HG02938 (cell line): ENCODE data around the gene FOXO3.

Source experiments
- ATAC-seq: cut with Tn5 transposase; IDR thresholded peaks from one replicate; pipeline ENCODE4 v1.9.1; 2021; ENCODE audit warnings: mild to moderate bottlenecking, moderate library complexity; ENCODE audit not compliant: unreplicated experiment

The FOXO3 gene

DNA sequence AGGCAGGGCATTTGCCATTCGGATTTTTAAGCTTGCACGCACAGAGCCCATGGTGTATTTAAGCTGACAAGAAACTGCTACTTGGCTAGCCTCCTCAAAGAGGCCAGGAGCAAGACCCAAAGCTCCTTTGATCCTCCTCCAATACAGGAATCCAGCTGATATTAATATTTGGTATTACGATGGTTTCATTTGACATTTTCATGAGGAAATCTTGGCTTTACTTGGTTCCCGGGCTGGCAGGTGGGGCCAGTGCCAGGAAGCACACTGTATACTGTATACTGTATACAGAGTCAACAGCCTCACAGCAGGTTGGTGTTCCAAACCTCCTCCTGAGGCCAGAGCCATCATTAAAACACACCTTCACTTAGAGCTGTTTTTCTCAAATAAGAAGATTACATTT is 149.3 kb downstream of the FOXO3 start:
- ATAC-seq, result no peak

- ATAC-seq, result no peak
Measured at GRCh38 chr6:108710551-108710950, 149.8 kb downstream of the FOXO3 start.

- no peak for ATAC-seq
Measured at GRCh38 chr6:108711071-108711470, 150.4 kb downstream of the FOXO3 start.

DNA sequence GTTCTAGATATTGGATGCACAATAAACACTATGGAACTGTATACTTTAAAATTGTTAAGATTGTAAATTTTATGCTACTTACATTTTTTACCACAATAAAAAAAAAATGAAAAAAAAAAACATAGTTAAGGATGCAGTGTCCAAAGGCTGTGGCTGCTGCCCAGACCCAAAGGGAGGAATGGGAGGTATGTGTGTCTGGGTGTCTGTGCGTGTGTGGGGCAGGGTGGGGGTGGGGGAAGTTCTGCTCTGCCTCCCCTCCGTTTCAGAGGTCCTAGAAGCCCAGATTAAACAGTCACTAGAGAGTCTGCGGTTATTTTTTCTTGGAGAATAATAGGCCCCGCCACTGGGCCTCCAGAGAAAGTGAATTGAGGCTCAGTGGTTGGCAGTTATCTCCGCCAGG is 151.1 kb downstream of the FOXO3 start:
- no peak for ATAC-seq

GRCh38 chr6:108712946-108713345 is 152.2 kb downstream of the FOXO3 start:
- no peak for ATAC-seq

DNA sequence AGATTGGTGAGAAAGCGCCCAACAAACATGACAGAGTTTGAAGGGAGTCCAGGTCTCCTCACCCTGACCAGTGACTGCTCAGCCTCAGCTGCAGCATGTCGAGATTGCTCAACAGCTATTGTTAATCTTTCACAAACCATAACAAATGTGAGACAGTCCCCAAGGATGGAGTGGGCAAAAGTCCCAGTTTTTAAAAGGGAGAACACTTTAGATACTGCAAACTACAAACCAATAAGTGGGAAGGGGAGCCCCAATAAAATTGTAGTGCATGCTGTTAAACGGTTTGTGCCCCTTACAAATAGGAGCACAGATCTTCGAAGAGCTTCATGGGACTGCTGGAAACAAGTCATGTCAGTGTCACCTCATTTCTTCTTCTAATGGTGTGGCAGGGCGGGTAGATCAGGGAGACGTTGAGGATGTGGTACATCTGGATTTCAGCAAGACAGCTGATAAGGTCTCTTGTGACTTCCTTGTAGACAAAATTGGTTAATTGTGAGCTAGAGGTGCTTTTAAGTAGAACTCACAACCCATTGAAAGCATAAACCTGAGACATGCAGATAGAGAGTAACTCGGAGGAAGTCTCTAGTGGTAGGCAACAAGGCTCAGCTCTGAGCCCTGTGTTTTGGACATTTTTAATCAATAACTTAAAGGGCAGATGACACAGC is 153.5 kb downstream of the FOXO3 start:
- ATAC-seq, result no peak

DNA sequence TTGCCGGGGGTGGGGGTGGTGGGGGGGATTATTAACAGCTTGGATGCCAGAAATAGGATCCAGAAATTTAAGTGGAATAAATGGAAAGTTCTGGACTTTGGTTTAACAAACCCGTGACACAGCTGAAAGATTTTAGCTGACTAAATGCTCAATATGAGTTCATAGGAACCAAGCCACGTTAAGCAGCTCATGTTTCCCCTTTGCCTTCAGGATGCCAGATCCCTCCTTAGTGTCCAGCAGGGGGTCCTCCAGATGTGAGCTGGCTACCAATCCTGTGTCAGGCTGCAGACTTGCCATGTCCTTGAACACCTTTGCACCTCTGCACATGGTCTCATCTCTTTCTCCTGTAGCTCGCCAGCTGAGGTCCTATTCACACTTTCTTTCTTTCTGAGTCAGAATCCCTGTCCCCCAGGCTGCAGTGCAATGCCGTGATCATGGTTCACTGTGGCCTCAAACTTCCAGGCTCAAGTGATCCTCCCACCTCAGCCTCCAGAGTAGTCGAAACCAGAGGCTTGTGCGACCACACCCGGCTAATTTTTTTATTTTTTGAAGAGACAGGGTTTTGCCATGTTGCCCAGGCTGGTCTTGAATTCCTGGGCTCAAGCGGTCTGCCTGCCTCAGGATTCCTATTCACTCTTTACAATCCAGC is 154.2 kb downstream of the FOXO3 start:
- no peak for ATAC-seq

GRCh38 chr6:108715832-108716231 is 155.1 kb downstream of the FOXO3 start:
- ATAC-seq, result no peak

DNA sequence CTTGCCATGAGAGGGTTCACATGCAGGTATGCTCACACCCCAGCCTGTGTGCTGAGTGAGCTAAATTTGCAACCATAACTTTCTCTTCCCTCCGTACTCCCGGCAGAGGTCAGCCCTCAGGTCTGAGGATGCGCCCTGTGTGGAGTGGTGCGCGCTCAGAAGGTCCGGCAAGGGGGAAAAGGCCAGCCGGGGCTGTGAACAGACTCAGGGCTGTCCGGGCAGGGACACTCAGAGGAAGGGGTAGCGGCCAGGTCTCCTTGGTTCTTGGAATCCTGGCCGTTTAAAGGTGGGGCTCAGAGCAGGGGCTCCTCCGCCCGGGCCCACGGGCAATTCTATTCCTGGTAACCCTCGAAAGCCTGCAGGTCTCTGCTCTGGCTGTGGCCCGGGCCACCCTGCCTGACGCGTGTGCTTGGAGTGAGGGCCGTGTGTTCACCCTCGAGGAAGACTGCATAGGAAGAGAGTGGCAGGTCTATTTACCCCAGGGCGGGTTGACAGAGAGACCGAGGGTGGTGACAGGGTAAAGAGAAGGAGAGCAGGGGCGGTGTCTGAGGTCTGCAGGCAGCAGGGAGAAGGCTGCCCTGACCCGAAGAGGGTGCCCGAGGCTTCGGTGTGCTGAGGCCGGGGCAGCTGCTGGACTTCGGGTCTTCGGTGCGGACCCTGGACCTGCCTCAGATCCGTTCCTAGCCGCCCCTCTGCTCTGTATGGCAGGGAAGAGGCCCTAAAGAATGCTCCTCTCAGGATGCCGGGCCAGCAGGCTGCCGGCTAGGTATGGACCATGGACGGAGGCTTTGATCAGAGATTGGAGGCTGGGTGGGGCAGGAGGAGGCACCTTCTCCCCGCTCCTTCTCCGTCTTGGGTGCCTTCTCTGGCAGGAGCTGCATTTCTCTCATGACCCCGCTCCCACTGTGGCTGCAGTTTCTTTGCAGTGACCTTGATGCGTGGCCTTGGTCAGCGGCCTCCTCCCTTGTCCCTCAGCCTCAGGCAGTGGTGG is 156.4 kb downstream of the FOXO3 start:
- no peak for ATAC-seq

- no peak for ATAC-seq
Measured at GRCh38 chr6:108719477-108719876, 158.8 kb downstream of the FOXO3 start.

DNA sequence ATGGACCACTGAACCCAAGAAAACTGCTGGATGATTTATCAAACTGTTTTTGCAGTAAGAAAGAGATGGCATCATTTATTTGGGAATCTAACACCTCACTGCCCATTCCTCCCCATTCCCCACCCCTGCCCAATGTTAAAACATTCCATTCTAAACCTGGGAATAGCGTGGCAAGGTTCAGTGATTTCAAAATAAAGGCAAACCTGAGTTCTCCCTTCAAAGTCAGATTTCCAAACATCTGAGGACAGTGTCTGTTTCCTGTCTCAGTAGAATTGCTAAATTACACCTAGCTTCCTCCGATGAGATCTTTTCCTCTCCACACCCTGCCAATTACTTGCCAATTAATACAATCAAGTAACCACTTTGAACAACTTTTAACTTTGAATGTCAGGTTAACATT is 160.1 kb downstream of the FOXO3 start:
- no peak for ATAC-seq

DNA sequence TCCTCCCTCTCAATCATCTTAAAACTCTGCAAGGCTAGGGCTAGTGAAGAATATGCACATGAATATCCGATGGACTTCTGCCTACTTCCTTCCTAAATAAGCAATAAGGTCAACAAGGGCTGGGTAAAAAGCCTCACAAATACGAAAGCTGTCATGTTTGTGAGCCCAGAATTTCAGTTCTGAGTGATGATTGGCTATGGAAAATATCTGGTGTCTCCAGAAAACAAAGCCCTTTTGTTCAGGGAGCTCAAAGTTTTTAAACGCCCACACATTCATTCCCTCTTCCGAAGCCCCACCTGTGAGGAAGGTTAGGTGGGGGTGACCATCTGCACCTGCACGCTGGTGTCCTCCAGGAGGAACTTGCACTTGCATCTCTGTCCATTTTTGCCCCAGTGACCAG is 160.6 kb downstream of the FOXO3 start:
- no peak for ATAC-seq

GRCh38 chr6:108723594-108723993 is 162.9 kb downstream of the FOXO3 start:
- no peak for ATAC-seq

DNA sequence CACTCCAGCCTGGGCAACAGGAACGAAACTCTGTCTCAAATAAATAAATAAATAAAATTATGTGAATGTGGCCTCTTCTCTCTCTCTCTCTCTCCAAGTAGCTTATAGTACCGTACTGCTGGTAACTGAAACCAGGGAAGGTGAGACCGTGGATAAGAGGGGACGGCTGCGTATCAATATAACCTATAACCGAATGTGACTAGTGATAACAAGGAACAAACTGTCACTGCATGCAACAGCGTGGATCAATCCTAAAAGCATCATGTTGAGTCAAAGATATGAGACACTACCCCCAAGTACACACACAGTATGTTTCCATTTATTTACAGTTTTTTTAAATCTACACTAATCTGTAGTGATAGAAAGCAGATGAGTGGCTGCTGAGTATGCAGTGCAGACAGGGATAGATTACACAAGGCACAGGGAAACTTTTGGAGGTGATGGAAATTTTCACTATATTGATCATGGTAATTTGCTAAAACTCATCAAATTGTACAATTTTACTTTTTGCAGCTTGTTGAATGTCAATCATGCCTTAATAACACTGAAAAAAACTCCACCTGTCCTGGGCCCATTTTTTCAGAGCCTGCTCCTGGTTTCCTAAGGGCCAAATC is 166.1 kb downstream of the FOXO3 start:
- no peak for ATAC-seq

GRCh38 chr6:108727966-108728730 is 167.4 kb downstream of the FOXO3 start:
- ATAC-seq, result no peak

DNA sequence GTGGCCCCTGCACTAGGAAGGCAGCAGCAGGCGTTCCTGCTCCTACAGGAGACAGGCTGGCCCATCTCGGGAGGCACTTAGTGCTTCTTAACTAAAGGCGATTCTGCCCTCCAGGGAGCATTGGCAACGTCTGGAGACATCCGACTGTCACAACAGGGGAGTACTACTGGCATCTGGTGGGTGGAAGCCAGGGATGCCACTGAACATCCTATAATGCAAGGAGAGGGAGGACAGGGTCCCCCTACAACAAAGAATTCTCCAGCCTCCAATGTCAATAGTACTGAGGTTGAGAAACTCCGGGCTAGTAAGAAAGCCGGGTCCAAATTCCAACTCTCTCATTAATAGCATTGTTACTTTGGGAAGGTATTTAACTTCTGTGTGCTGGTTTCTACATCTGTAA is 168.1 kb downstream of the FOXO3 start:
- no peak for ATAC-seq

DNA sequence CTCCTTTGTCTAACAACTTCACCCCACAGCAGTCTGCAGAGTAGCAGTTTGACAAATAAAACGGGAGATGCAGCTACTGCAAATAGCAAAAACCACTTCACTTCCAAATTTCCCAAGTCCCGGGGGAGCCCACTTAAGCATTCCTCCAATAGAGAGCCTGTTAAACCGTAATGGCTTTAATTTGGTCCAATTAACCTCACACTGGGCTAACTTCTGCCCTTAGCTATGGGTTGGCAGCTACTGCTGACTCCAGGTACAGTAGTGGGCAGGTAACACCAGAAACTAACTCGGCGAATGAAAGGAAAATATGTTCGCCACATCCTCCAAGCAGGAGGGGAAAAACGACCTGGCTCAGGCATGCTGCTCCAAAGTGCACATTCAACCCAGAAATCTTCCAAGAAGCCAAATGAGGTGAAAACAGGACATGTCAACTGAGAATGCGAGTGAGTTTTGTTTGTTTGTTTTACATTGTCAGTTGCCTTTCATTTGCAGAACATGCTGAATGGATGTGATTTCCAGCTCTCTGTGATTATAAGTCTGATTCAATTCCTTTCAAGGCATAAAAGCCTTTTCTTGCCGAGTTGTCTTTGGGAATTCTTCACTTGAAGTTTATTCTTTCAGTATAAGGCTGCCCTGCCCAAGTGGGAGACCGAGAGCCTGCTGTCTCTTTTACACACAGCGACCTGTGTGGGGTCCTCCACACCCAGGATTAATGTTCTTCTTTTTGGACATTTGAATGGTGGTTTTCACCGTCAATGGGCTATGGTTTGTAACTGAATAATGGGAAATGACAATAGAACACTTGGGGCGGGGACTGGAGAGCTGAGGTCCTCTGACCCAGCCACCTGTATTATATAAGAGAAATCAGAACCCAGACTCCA is 170.2 kb downstream of the FOXO3 start:
- ATAC-seq, result no peak

DNA sequence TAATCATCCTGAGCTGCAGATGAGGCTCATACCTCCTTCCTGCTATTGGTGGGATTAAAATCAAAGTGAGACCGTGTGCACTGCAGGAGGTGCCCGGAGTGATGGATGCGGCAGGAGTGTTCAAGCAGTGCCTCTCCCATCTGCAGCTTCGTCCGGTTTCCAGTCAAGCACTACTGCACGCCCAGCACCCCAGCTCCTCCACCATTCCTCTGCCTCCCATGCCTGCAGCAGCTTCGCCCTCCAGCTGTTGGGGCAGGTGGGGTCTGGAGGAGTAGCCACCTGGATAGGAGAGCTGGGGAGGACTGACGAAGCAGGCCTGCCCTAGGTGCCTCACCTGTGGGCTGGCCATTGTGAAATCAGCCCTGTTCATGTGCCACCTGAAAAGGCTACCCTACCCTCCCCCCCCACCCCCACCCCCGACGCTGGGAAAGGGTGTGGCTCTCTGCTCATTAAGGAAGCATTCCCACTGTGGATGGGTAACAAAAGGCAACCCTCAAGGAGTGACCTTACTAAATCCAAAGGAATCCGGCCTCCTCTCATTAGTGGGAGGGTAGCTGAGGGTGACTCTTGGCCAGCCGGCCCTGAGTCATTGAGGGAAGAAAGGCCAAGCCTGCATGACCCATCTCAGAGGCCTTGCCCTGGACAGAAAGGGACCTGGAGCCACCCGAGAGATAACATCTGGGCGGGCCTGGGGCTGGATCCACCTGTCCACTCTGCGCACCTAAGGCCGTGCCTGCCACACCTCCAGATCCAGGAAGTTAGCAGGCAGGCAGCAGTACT is 171.6 kb downstream of the FOXO3 start:
- ATAC-seq, result no peak

- no peak for ATAC-seq
Measured at GRCh38 chr6:108733051-108733450, 172.3 kb downstream of the FOXO3 start.
